ENCODE measurements around the gene SPOUT1. TPM values are rescaled to one million over a fixed set of nuclear protein-coding genes. Genes with fewer than 3 reads are reported as not detected.

Gene SPOUT1
- total and polyA plus RNA-seq, 2 donors (not counting 1 experiment from before 2014, with no cell fraction given) = 7.4 to 9.0 TPM

- no peak overlapping the region for H2AFZ ChIP-seq (ENCODE audit: low read length)
- H3K27me3 ChIP-seq (ENCODE audit: control insufficient read depth, insufficient read depth, low read length) = no peaks in the 10 kb centered on the region
- H4K20me1 ChIP-seq (ENCODE audit: control insufficient read depth, extremely low read depth, insufficient read depth, low read length) = no peaks in the 10 kb centered on the region
- no peaks in the 10 kb centered on the region for H3K79me2 ChIP-seq (ENCODE audit: control insufficient read depth, insufficient read depth, low read length)
- no peak for TF ChIP-seq EZH2 (IDR thresholded peaks at IDR 0.05; ENCODE audit: low read length, missing control alignments)
- TF ChIP-seq, protein P1, sequence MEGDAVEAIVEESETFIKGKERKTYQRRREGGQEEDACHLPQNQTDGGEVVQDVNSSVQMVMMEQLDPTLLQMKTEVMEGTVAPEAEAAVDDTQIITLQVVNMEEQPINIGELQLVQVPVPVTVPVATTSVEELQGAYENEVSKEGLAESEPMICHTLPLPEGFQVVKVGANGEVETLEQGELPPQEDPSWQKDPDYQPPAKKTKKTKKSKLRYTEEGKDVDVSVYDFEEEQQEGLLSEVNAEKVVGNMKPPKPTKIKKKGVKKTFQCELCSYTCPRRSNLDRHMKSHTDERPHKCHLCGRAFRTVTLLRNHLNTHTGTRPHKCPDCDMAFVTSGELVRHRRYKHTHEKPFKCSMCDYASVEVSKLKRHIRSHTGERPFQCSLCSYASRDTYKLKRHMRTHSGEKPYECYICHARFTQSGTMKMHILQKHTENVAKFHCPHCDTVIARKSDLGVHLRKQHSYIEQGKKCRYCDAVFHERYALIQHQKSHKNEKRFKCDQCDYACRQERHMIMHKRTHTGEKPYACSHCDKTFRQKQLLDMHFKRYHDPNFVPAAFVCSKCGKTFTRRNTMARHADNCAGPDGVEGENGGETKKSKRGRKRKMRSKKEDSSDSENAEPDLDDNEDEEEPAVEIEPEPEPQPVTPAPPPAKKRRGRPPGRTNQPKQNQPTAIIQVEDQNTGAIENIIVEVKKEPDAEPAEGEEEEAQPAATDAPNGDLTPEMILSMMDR (conservative IDR thresholded peaks at IDR 0.05 in 1 of 2, IDR thresholded peaks at IDR 0.05 in 1 of 2; ENCODE audit: low read depth in 1 of 2, low read length in 2 of 2) = no peak
- DNase-seq (ENCODE audit: low read depth in 2 of 2) = no peak
- no peak overlapping the region for H3K4me3 ChIP-seq (replicated peaks in 1 of 4; ENCODE audit: control extremely low read depth in 1 of 4, insufficient read depth in 1 of 4, low read depth in 3 of 4, low read length in 4 of 4)
- no peak overlapping the region for H3K9ac ChIP-seq (ENCODE audit: insufficient read depth, low read length)
- no peaks in the 10 kb centered on the region for H3K4me1 ChIP-seq (ENCODE audit: control insufficient read depth, extremely low read depth, insufficient read depth, low read length)
- H3K9me3 ChIP-seq (ENCODE audit: control insufficient read depth, insufficient read depth, low read depth, low read length) = no peaks in the 10 kb centered on the region
- no peak overlapping the region for H3K4me2 ChIP-seq (ENCODE audit: extremely low read depth, insufficient read depth, low read length)
- H3K27ac ChIP-seq (ENCODE audit: insufficient read depth, low read length) = no peak overlapping the region
- H3K36me3 ChIP-seq (ENCODE audit: control insufficient read depth, insufficient read depth, low read length) = no peaks in the 10 kb centered on the region
Observed at GRCh38 chr9:128841694-128842492, 12.3 kb upstream of the SPOUT1 start.

GRCh38 chr9:128840524-128840923 is 10.9 kb upstream of the SPOUT1 start:
- TF ChIP-seq, protein P1 (conservative IDR thresholded peaks at IDR 0.05 in 1 of 2, IDR thresholded peaks at IDR 0.05 in 1 of 2; ENCODE audit: low read depth in 1 of 2, low read length in 2 of 2) = no peak
- TF ChIP-seq EZH2 (IDR thresholded peaks at IDR 0.05; ENCODE audit: low read length, missing control alignments) = no peak

DNA sequence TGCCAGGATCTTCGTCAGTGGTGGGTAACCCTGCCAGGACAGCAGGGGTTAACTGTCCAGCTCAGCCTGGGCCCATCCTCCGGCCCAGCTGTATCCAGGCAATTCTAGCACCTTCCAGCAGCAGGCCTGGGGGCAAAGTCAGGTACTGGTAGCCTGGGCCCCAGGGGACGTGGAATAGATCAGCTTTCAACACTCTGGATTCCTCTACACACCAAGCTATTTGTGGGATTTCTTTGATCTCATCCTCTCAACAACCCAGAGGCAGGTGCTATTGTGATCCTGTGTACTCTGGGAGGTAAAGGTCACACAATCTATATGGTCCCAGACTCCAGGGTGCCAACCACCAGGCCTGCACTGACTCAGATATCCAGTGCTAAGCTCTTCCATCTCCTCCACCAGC is 8.7 kb upstream of the SPOUT1 start:
- H3K79me2 ChIP-seq (ENCODE audit: control insufficient read depth, insufficient read depth, low read length) = no peaks in the 10 kb centered on the region
- peaks cover 3% of the 10 kb centered on the region for H3K36me3 ChIP-seq (ENCODE audit: control insufficient read depth, insufficient read depth, low read length)
- no peak overlapping the region for H3K4me3 ChIP-seq (replicated peaks in 1 of 4; ENCODE audit: control extremely low read depth in 1 of 4, insufficient read depth in 1 of 4, low read depth in 3 of 4, low read length in 4 of 4)
- H2AFZ ChIP-seq (ENCODE audit: low read length) = no peak overlapping the region
- H3K9ac ChIP-seq (ENCODE audit: insufficient read depth, low read length) = no peak overlapping the region
- no peaks in the 10 kb centered on the region for H3K27me3 ChIP-seq (ENCODE audit: control insufficient read depth, insufficient read depth, low read length)
- TF ChIP-seq, protein P1 (conservative IDR thresholded peaks at IDR 0.05 in 1 of 2, IDR thresholded peaks at IDR 0.05 in 1 of 2; ENCODE audit: low read depth in 1 of 2, low read length in 2 of 2) = no peak
- TF ChIP-seq EZH2 (IDR thresholded peaks at IDR 0.05; ENCODE audit: low read length, missing control alignments) = no peak
- no peak for DNase-seq (ENCODE audit: low read depth in 2 of 2)
- H3K9me3 ChIP-seq (ENCODE audit: control insufficient read depth, insufficient read depth, low read depth, low read length) = no peaks in the 10 kb centered on the region
- no peaks in the 10 kb centered on the region for H4K20me1 ChIP-seq (ENCODE audit: control insufficient read depth, extremely low read depth, insufficient read depth, low read length)
- H3K4me1 ChIP-seq (ENCODE audit: control insufficient read depth, extremely low read depth, insufficient read depth, low read length) = no peaks in the 10 kb centered on the region
- H3K4me2 ChIP-seq (ENCODE audit: extremely low read depth, insufficient read depth, low read length) = no peak overlapping the region
- no peak overlapping the region for H3K27ac ChIP-seq (ENCODE audit: insufficient read depth, low read length)

More at GRCh38 chr9:128840524-128840923, 10.9 kb upstream of the SPOUT1 start:
- Histone ChIP-seq H4K20me1 (ENCODE audit: control insufficient read depth, extremely low read depth, insufficient read depth, low read length) (no peaks in the 10 kb centered on the region), H3K4me3 (replicated peaks in 1 of 4; ENCODE audit: control extremely low read depth in 1 of 4, insufficient read depth in 1 of 4, low read depth in 3 of 4, low read length in 4 of 4) (no peak overlapping the region), H3K9me3 (ENCODE audit: control insufficient read depth, insufficient read depth, low read depth, low read length) (no peaks in the 10 kb centered on the region), H2AFZ (ENCODE audit: low read length) (no peak overlapping the region), H3K36me3 (ENCODE audit: control insufficient read depth, insufficient read depth, low read length) (peaks cover under 1% of the 10 kb centered on the region), H3K79me2 (ENCODE audit: control insufficient read depth, insufficient read depth, low read length) (no peaks in the 10 kb centered on the region), H3K4me1 (ENCODE audit: control insufficient read depth, extremely low read depth, insufficient read depth, low read length) (no peaks in the 10 kb centered on the region), H3K4me2 (ENCODE audit: extremely low read depth, insufficient read depth, low read length) (no peak overlapping the region), H3K27me3 (ENCODE audit: control insufficient read depth, insufficient read depth, low read length) (no peaks in the 10 kb centered on the region), H3K9ac (ENCODE audit: insufficient read depth, low read length) (no peak overlapping the region), H3K27ac (ENCODE audit: insufficient read depth, low read length) (no peak overlapping the region)
- no peak for DNase-seq (ENCODE audit: low read depth in 2 of 2)

Data from fibroblast of lung (primary cell).